Progenitor cell of endocrine pancreas (in vitro differentiated cells): ENCODE results near the gene PRPSAP2. TPM values are rescaled to one million over a fixed set of nuclear protein-coding genes. Genes with fewer than 3 reads are reported as not detected.

Source experiments
- DNase-seq: peaks from one replicate; pipeline ENCODE4 v3.0.0; 2021; ENCODE audit warnings: low spot score; ENCODE audit not compliant: unreplicated experiment
- H3K27ac Mint-ChIP-seq: 2 replicates; pipeline ENCODE4 v1.8.0; 2021; ENCODE audit warnings: mild to moderate bottlenecking, moderate library complexity, mixed read lengths
- H3K27me3 Mint-ChIP-seq: 2 replicates; pipeline ENCODE4 v1.8.0; 2021; ENCODE audit warnings: mixed read lengths
- H3K36me3 Mint-ChIP-seq: 2 replicates; pipeline ENCODE4 v1.8.0; 2022; ENCODE audit warnings: mixed read lengths; ENCODE audit not compliant: insufficient read depth
- H3K4me1 Mint-ChIP-seq: 2 replicates; pipeline ENCODE4 v1.8.0; 2021; ENCODE audit warnings: low read depth, mixed read lengths
- H3K4me3 Mint-ChIP-seq: 2 replicates; pipeline ENCODE4 v1.8.0; 2021; ENCODE audit warnings: low read depth, mild to moderate bottlenecking, moderate library complexity, mixed read lengths
- H3K9me3 Mint-ChIP-seq: 2 replicates; pipeline ENCODE4 v1.8.0; 2021; ENCODE audit warnings: low read depth, mixed read lengths
- CTCF ChIP-seq: fragments of 200-600 bp; sonication (generic); IDR thresholded peaks from one replicate; pipeline ENCODE4 v1.5.0; 2021; ENCODE audit warnings: antibody characterized with exemption, mild to moderate bottlenecking; ENCODE audit not compliant: unreplicated experiment
- total RNA-seq: library from RNA; stranded (reverse); gene quantifications from 2 replicates; pipeline ENCODE4 v1.2.1, GENCODE V29; 2021

The PRPSAP2 gene
- total RNA-seq, 1 donor from 2014 or later: 66.9 TPM

- H3K27ac Mint-ChIP-seq: no peak overlapping the region
- peaks cover 3% of the 10 kb centered on the region for H3K4me1 Mint-ChIP-seq
- H3K9me3 Mint-ChIP-seq: no peaks in the 10 kb centered on the region
- TF ChIP-seq CTCF: no peak
- H3K27me3 Mint-ChIP-seq: peaks cover 8% of the 10 kb centered on the region
- no peaks in the 10 kb centered on the region for H3K36me3 Mint-ChIP-seq
- H3K4me3 Mint-ChIP-seq: no peak overlapping the region
- DNase-seq: no peak
These were observed 98.7 kb downstream of the PRPSAP2 start for GRCh38 chr17:18956581-18956980.

GRCh38 chr17:18957831-18958230 is 99.9 kb downstream of the PRPSAP2 start:
- H3K27me3 Mint-ChIP-seq: peaks cover 8% of the 10 kb centered on the region
- H3K9me3 Mint-ChIP-seq: no peaks in the 10 kb centered on the region
- H3K36me3 Mint-ChIP-seq: no peaks in the 10 kb centered on the region
- H3K27ac Mint-ChIP-seq: no peak overlapping the region
- TF ChIP-seq CTCF: no peak
- no peak for DNase-seq
- H3K4me1 Mint-ChIP-seq: peaks cover 3% of the 10 kb centered on the region
- H3K4me3 Mint-ChIP-seq: no peak overlapping the region

GRCh38 chr17:18958611-18959010 is 100.7 kb downstream of the PRPSAP2 start:
- Mint-ChIP-seq H3K27me3 (peaks cover 5% of the 10 kb centered on the region), H3K27ac (no peak overlapping the region), H3K4me1 (peaks cover 3% of the 10 kb centered on the region), H3K4me3 (no peak overlapping the region), H3K36me3 (no peaks in the 10 kb centered on the region), H3K9me3 (no peaks in the 10 kb centered on the region)
- no peak for TF ChIP-seq CTCF
- no peak for DNase-seq

GRCh38 chr17:18959071-18959844 is 101.3 kb downstream of the PRPSAP2 start:
- H3K27me3 Mint-ChIP-seq: peaks cover 4% of the 10 kb centered on the region
- no peak for TF ChIP-seq CTCF
- no peaks in the 10 kb centered on the region for H3K4me1 Mint-ChIP-seq
- H3K27ac Mint-ChIP-seq: no peak overlapping the region
- H3K4me3 Mint-ChIP-seq: no peak overlapping the region
- no peaks in the 10 kb centered on the region for H3K9me3 Mint-ChIP-seq
- H3K36me3 Mint-ChIP-seq: no peaks in the 10 kb centered on the region
- DNase-seq: no peak

- H3K4me3 Mint-ChIP-seq: no peak overlapping the region
- DNase-seq: no peak
- no peaks in the 10 kb centered on the region for H3K36me3 Mint-ChIP-seq
- H3K9me3 Mint-ChIP-seq: no peaks in the 10 kb centered on the region
- H3K27ac Mint-ChIP-seq: no peak overlapping the region
- no peak for TF ChIP-seq CTCF
- no peaks in the 10 kb centered on the region for H3K4me1 Mint-ChIP-seq
- peaks cover 2% of the 10 kb centered on the region for H3K27me3 Mint-ChIP-seq
These were observed 101.9 kb downstream of the PRPSAP2 start for GRCh38 chr17:18959845-18960240.
